22Rv1 (cell line): ENCODE measurements around the gene TSPAN5.
A peak's percentile ranks its signal among the peaks of the same experiment; 100 is the strongest.

Experiments
- H3K27ac ChIP-seq: fragments of 450-650 bp; 2 replicates; pipeline ENCODE4 v1.5.1; 2017
- CTCF ChIP-seq: fragments of 450-650 bp; IDR thresholded peaks from 2 replicates; pipeline ENCODE4 v1.5.1; 2017; ENCODE audit warnings: mild to moderate bottlenecking
- ZFX ChIP-seq: fragments of 450-650 bp; IDR thresholded peaks from 2 replicates; pipeline ENCODE4 v1.6.1; 2017; ENCODE audit warnings: antibody characterized with exemption, borderline replicate concordance

Gene TSPAN5

GRCh38 chr4:98577956-98578355 is 80.5 kb downstream of the TSPAN5 start:
- TF ChIP-seq CTCF (no peak), ZFX (no peak)
- H3K27ac ChIP-seq, result no peak overlapping the region

DNA sequence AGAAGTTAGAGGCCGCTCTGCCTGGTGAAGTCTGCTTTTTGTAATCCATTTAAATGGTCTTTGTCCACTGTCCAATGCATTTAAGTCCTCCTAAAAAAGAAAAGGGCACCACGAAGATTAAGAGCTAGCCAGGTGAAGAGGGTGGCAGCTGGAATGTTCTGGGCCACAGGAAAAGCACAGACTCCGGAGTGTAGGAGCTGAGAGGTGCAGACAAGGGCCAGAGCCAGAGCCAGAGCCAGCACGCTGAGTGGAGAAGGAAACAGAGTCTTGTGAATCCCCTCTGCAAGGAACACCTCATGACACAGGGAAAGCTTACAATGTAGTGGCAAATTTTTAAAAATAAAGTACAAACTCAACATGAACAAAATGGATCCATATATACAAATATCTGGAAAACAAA is 83.6 kb downstream of the TSPAN5 start:
- peak overlapping the region; percentile 59; the same call in 1 of the 2 replicates for H3K27ac ChIP-seq
- TF ChIP-seq CTCF, result no peak
- TF ChIP-seq ZFX, result no peak

DNA sequence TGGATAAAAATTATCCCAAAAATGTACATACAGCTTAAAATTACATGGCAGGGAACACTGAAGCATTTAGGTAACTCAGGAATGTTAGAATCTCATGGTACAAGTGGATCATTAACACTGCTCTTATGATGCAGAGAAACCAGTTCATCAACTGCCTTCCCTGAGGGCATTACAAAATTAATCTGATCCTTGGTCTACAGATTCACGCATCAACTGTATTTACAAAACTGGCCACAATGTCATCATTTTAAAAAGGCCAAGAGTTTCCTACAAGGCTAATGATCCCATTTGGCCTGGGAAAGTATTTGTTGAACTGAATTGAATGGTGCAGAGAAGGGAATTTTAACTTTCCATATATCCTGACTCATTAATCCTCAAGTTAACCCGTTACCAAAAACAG is 84.6 kb downstream of the TSPAN5 start:
- TF ChIP-seq ZFX, result no peak
- no peak for TF ChIP-seq CTCF

DNA sequence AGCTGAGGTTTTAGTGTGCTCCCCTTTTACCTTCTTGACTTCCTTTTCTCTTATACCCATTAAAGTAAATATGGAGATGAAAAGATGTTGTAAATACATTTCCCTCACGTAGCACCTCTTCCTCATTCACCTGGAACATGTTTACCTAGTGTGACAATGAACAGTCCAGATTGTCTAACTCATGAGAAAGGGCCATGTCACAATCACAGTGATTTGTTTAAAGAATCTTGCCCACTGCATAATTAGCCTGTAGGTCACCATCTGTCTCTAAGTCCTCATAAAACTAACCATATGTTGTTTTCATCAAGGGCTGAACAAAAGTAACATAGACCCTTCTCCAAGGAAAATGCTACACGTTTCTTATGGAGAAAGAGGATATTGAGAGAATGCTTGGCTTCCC is 85.7 kb downstream of the TSPAN5 start:
- no peak overlapping the region for H3K27ac ChIP-seq
- TF ChIP-seq ZFX, result no peak
- no peak for TF ChIP-seq CTCF

More for the DNA sequence above, 84.6 kb downstream of the TSPAN5 start:
- peak overlapping the region; percentile 59 for H3K27ac ChIP-seq

- TF ChIP-seq CTCF, result no peak
- no peak for TF ChIP-seq ZFX
- no peak overlapping the region for H3K27ac ChIP-seq
These were observed 87.1 kb downstream of the TSPAN5 start for GRCh38 chr4:98571161-98571786.

GRCh38 chr4:98570151-98570797 is 88.1 kb downstream of the TSPAN5 start:
- TF ChIP-seq ZFX (no peak), CTCF (no peak)
- H3K27ac ChIP-seq, result no peak overlapping the region

DNA sequence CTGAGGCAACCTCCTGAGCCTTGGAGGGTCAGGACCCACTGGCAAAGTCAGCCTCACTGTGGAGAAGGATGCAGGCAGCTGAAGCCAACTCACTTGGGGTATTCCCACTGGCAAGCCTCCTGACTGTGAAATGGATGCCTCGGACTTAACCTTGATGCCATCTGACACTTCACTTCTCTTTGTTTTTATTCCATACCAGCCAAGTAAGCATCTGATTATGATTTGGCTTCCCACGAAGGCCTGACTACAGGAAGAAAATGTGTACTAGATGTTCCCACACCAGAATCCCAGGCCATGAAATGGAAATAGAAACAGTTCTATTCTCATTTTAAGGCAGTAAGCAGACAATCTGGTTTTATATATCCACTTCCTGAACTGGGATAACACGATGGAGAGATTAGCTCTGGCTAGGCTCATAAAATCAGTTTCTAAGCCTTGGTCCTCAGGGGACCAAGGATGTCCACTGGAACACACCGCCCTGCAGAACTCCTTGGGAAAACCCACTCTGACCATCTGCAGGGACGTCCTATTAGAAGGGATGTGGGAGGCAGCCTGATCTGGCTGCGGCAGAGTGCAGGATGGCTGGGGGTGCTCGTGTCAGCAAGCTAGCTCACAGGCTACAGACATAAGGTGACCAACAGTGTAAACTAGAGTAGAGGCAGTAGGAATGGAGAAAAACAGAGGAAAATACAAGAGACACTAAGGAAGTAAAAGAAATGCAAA is 89.3 kb downstream of the TSPAN5 start:
- TF ChIP-seq CTCF, result no peak
- H3K27ac ChIP-seq, result no peak overlapping the region
